Measurements from ENCODE around the gene TBC1D5. TPM values are rescaled to one million over a fixed set of nuclear protein-coding genes. Genes with fewer than 3 reads are reported as not detected.

Gene TBC1D5
- total RNA-seq, 1 experiment from 2014 or later, result 181 TPM

DNA sequence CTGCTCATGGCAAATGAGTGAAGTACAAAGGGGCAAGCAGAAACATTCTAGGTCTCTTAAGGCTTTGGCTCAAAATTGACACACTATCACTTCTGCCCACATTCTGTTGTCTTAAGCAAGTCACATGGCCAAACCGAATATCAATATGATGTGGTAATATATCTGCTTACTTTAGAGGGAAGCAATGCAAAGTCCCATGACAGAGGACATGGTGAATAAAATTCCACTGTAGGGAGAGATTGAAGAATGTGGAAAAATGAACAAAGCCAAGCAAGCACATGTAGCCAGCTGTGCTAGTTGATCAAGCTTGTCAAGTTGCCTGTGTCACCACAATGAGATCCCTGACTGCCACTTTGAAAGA is 11.2 kb upstream of the TBC1D5 start:
- H2AFZ ChIP-seq (ENCODE audit: low read length), result no peak overlapping the region

DNA sequence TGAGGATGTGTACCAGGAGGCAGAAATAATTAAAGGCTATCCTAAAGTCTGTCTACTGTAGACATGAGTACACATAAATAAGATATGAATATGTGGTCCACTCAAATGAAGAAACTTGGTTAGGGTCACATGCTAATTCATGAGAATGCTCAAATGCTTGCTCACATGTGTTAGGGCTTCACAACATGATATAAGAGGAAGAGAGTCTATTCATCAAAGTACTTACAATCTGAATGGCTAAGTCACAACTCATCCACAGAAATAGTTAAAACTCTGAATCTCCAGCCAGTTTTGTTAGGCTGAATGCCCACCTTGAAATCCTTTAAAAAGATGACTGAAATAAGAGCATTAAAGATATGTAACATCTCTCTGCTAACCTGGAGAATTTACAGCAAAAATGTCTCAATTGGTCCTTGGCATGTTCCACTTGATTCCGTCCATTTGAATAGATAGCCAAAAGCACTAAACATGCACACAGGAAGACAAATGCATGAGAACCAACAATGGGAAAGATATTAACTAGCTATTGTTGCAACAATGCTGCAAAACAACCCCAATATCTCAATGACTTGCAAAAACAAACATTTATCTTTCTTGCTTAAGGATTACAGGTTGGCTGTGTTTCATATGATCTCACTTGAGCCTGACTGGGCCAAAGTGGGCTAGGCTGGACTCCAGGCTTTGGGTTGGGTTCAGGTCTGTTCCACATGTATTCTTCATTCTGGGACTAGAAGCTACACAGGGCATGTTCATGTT is 10.6 kb upstream of the TBC1D5 start:
- Histone ChIP-seq H4K20me1 (ENCODE audit: insufficient read depth, low read depth, low read length) (no peaks in the 10 kb centered on the region), H3K4me3 (ENCODE audit: low read length) (no peak overlapping the region), H3K9me2 (replicated peaks; ENCODE audit: insufficient read depth, low read length) (no peaks in the 10 kb centered on the region), H3K36me3 (ENCODE audit: insufficient read depth, low read length) (no peaks in the 10 kb centered on the region), H3K79me2 (ENCODE audit: low read length) (no peaks in the 10 kb centered on the region), H3K27ac (ENCODE audit: low read length) (no peak overlapping the region), H2AFZ (ENCODE audit: low read length) (no peak overlapping the region), H3K9me3 (ENCODE audit: low read length) (no peaks in the 10 kb centered on the region), H3K4me1 (ENCODE audit: low read length) (peaks cover 13% of the 10 kb centered on the region), H3K9ac (ENCODE audit: low read length) (no peak overlapping the region), H3K27me3 (ENCODE audit: low read length) (no peaks in the 10 kb centered on the region), H3K4me2 (ENCODE audit: low read depth, low read length, poor library complexity, severe bottlenecking) (no peak overlapping the region)
- DNase-seq, result no peak

More for the DNA sequence above, 11.2 kb upstream of the TBC1D5 start:
- no peak overlapping the region for H3K27ac ChIP-seq (ENCODE audit: low read length)
- H3K4me3 ChIP-seq (ENCODE audit: low read length), result no peak overlapping the region
- no peaks in the 10 kb centered on the region for H3K79me2 ChIP-seq (ENCODE audit: low read length)
- H3K9me2 ChIP-seq (replicated peaks; ENCODE audit: insufficient read depth, low read length), result no peaks in the 10 kb centered on the region
- no peaks in the 10 kb centered on the region for H3K9me3 ChIP-seq (ENCODE audit: low read length)
- no peak overlapping the region for H3K4me2 ChIP-seq (ENCODE audit: low read depth, low read length, poor library complexity, severe bottlenecking)
- no peak overlapping the region for H3K9ac ChIP-seq (ENCODE audit: low read length)
- H3K27me3 ChIP-seq (ENCODE audit: low read length), result no peaks in the 10 kb centered on the region
- H4K20me1 ChIP-seq (ENCODE audit: insufficient read depth, low read depth, low read length), result no peaks in the 10 kb centered on the region
- DNase-seq, result no peak
- H3K4me1 ChIP-seq (ENCODE audit: low read length), result peaks cover 12% of the 10 kb centered on the region
- H3K36me3 ChIP-seq (ENCODE audit: insufficient read depth, low read length), result no peaks in the 10 kb centered on the region

DNA sequence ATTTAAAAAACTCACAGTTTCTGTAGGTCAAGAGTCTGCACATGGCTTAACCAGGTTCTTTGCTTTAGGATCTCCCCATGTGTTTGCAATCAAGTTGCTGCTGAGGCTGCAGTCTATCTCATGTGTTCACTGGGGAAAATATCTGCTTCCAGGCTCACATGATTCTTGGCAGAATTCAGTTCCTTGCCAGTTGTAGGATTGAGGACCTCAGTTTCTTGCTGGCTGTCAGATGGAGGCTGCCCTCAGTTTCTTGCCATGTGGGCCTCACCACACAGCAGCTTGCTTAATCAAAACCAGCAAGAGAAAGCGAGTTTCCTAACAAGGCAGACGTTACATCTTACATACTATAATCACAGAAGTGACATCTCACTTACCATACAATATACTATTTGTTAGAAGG is 10.0 kb upstream of the TBC1D5 start:
- no peaks in the 10 kb centered on the region for H4K20me1 ChIP-seq (ENCODE audit: insufficient read depth, low read depth, low read length)

DNA sequence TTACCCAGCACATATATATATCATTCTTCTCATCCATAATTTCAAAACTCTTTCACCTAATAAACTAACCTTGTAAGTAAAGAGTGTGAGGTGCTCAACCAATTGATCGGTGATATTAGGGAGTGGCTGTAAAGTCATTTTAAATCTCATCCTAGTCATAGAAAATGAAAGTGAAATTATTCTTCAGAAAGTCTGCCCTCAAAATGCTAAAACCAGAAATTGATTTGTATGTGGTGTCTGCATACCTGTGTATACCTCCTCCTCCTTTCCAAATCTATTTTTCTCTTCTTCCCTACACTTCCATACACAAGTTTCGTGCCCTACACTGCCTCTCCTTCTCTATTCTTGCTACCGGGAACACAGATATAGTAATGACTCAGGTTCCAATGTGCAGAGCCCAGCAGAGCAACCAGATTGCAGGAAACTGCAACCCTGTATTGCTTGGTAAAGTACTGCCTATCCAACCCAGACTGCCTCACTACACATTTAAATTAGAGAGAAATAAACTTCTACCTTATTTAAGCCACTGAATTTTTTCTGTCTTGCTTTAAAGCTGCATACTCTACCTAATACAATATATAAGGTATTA is 7.4 kb upstream of the TBC1D5 start:
- Histone ChIP-seq H4K20me1 (ENCODE audit: insufficient read depth, low read depth, low read length) (no peaks in the 10 kb centered on the region), H3K9me3 (ENCODE audit: low read length) (no peaks in the 10 kb centered on the region), H3K4me3 (ENCODE audit: low read length) (peak overlapping the region; percentile 39; the same call in 1 of the 2 replicates), H3K9me2 (replicated peaks; ENCODE audit: insufficient read depth, low read length) (no peaks in the 10 kb centered on the region), H3K36me3 (ENCODE audit: insufficient read depth, low read length) (no peaks in the 10 kb centered on the region), H3K9ac (ENCODE audit: low read length) (peak overlapping the region; percentile 30), H3K79me2 (ENCODE audit: low read length) (no peaks in the 10 kb centered on the region), H3K4me2 (ENCODE audit: low read depth, low read length, poor library complexity, severe bottlenecking) (peak overlapping the region; percentile 58), H3K4me1 (ENCODE audit: low read length) (peaks cover 26% of the 10 kb centered on the region), H3K27ac (ENCODE audit: low read length) (no peak overlapping the region), H3K27me3 (ENCODE audit: low read length) (no peaks in the 10 kb centered on the region), H2AFZ (ENCODE audit: low read length) (peak overlapping the region; percentile 85)
- DNase-seq, result no peak

More for the DNA sequence above, 10.0 kb upstream of the TBC1D5 start:
- H3K9me3 ChIP-seq (ENCODE audit: low read length), result no peaks in the 10 kb centered on the region
- no peaks in the 10 kb centered on the region for H3K9me2 ChIP-seq (replicated peaks; ENCODE audit: insufficient read depth, low read length)
- H3K4me3 ChIP-seq (ENCODE audit: low read length), result no peak overlapping the region
- peaks cover 19% of the 10 kb centered on the region for H3K4me1 ChIP-seq (ENCODE audit: low read length)
- no peak overlapping the region for H3K27ac ChIP-seq (ENCODE audit: low read length)
- no peaks in the 10 kb centered on the region for H3K36me3 ChIP-seq (ENCODE audit: insufficient read depth, low read length)
- no peak overlapping the region for H3K4me2 ChIP-seq (ENCODE audit: low read depth, low read length, poor library complexity, severe bottlenecking)
- H3K9ac ChIP-seq (ENCODE audit: low read length), result no peak overlapping the region
- no peak overlapping the region for H2AFZ ChIP-seq (ENCODE audit: low read length)
- H3K27me3 ChIP-seq (ENCODE audit: low read length), result no peaks in the 10 kb centered on the region
- DNase-seq, result no peak
- H3K79me2 ChIP-seq (ENCODE audit: low read length), result no peaks in the 10 kb centered on the region

DNA sequence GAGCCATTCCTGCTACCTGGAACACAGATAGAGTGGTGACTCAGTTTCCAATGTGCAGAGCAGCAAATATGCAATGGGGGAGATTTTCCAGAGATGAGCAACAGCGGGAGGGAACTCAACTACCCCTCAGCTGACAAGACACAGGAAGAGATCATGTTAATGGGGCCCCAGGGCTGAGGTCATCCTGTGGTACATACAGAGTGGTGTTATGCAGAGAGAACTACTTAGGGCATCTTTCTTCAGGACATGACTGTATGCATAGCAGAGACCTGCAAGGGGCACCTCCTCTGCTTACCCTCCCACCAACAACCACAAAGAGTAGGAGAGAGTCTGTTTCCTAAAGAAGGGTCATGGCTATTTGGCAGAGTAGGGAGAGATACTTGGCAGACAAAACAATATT is 6.8 kb upstream of the TBC1D5 start:
- H3K4me3 ChIP-seq (ENCODE audit: low read length), result peak overlapping the region; percentile 39; the same call in 1 of the 2 replicates
- peak; percentile 62 for DNase-seq
- peak overlapping the region; percentile 58 for H3K4me2 ChIP-seq (ENCODE audit: low read depth, low read length, poor library complexity, severe bottlenecking)

DNA sequence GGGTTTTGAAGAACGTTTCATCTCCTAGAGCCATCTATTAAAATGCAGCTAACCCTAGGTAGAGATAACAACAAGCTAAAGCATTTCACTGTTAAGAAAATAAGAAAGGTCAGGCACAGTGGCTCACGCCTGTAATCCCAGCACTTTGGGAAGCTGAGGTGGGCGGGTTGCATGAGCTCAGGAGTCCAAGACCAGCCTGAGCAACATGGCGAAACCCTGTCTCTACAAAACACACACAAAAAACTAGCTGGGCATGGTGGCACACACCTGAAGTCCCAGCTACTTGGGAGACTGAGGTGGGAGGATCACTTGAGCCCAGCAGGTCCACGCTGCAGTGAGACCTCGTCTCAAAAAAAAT is 5.4 kb upstream of the TBC1D5 start:
- H3K27me3 ChIP-seq (ENCODE audit: low read length), result no peaks in the 10 kb centered on the region
- peak overlapping the region; percentile 97 for H2AFZ ChIP-seq (ENCODE audit: low read length)
- H3K4me2 ChIP-seq (ENCODE audit: low read depth, low read length, poor library complexity, severe bottlenecking), result peak overlapping the region; percentile 56
- peaks cover 37% of the 10 kb centered on the region for H3K4me1 ChIP-seq (ENCODE audit: low read length)
- H4K20me1 ChIP-seq (ENCODE audit: insufficient read depth, low read depth, low read length), result no peaks in the 10 kb centered on the region
- no peaks in the 10 kb centered on the region for H3K36me3 ChIP-seq (ENCODE audit: insufficient read depth, low read length)
- H3K9me3 ChIP-seq (ENCODE audit: low read length), result no peaks in the 10 kb centered on the region
- H3K79me2 ChIP-seq (ENCODE audit: low read length), result peaks cover 6% of the 10 kb centered on the region; the same call in 1 of the 2 replicates
- H3K9ac ChIP-seq (ENCODE audit: low read length), result peak overlapping the region; percentile 52
- H3K9me2 ChIP-seq (replicated peaks; ENCODE audit: insufficient read depth, low read length), result no peaks in the 10 kb centered on the region
- no peak for DNase-seq
- H3K27ac ChIP-seq (ENCODE audit: low read length), result peak overlapping the region; percentile 64
- H3K4me3 ChIP-seq (ENCODE audit: low read length), result peak overlapping the region; percentile 26; the same call in 1 of the 2 replicates

More for the DNA sequence above, 6.8 kb upstream of the TBC1D5 start:
- Histone ChIP-seq H3K4me1 (ENCODE audit: low read length) (peaks cover 26% of the 10 kb centered on the region), H3K9me3 (ENCODE audit: low read length) (no peaks in the 10 kb centered on the region), H4K20me1 (ENCODE audit: insufficient read depth, low read depth, low read length) (no peaks in the 10 kb centered on the region), H2AFZ (ENCODE audit: low read length) (peak overlapping the region; percentile 85), H3K9me2 (replicated peaks; ENCODE audit: insufficient read depth, low read length) (no peaks in the 10 kb centered on the region), H3K27me3 (ENCODE audit: low read length) (no peaks in the 10 kb centered on the region), H3K79me2 (ENCODE audit: low read length) (no peaks in the 10 kb centered on the region), H3K9ac (ENCODE audit: low read length) (peak overlapping the region; percentile 30), H3K36me3 (ENCODE audit: insufficient read depth, low read length) (no peaks in the 10 kb centered on the region), H3K27ac (ENCODE audit: low read length) (no peak overlapping the region)

DNA sequence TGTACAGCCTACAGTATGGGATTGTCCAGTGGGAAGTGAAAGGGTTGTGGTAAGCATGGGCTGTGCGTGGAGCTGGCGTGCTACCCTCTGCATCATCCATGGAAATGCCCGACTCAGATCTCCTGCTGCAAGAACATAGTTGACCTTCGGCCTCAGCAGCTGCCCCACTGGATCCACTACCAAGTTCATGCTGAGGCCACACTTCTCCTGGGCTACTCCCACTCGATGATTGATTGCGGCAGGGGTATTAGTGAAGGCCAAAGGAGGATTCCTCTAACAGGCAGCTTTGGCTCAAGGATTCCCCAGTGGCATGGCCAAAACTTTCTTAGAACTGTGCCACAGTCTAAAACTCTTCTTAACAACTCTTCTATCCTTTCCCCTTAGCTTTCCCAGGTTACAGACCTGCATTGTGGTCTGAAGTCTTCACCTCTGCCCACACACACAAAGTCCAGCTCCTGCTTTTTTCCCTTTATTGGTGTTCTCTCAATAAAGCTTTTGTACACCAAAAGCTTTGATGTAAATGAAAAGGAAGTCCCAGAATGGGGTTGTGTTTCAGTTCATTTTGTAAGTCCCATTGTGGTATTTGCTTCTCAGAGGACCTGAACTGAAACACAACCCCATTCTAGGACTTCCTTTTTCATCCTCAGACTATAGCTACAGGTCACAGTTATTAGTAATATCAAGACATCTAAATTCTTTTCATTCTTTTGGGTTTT is 4.9 kb upstream of the TBC1D5 start:
- Histone ChIP-seq H3K9ac (ENCODE audit: low read length) (peak overlapping the region; percentile 52), H3K27me3 (ENCODE audit: low read length) (no peaks in the 10 kb centered on the region), H4K20me1 (ENCODE audit: insufficient read depth, low read depth, low read length) (no peaks in the 10 kb centered on the region), H3K4me2 (ENCODE audit: low read depth, low read length, poor library complexity, severe bottlenecking) (peak overlapping the region; percentile 56), H3K36me3 (ENCODE audit: insufficient read depth, low read length) (no peaks in the 10 kb centered on the region), H3K4me3 (ENCODE audit: low read length) (peak overlapping the region; percentile 26; the same call in 1 of the 2 replicates), H3K9me3 (ENCODE audit: low read length) (no peaks in the 10 kb centered on the region), H2AFZ (ENCODE audit: low read length) (peak overlapping the region; percentile 97), H3K9me2 (replicated peaks; ENCODE audit: insufficient read depth, low read length) (no peaks in the 10 kb centered on the region), H3K79me2 (ENCODE audit: low read length) (peaks cover 6% of the 10 kb centered on the region; the same call in 1 of the 2 replicates), H3K27ac (ENCODE audit: low read length) (peak overlapping the region; percentile 64), H3K4me1 (ENCODE audit: low read length) (peaks cover 37% of the 10 kb centered on the region)
- DNase-seq, result peak; percentile 65

DNA sequence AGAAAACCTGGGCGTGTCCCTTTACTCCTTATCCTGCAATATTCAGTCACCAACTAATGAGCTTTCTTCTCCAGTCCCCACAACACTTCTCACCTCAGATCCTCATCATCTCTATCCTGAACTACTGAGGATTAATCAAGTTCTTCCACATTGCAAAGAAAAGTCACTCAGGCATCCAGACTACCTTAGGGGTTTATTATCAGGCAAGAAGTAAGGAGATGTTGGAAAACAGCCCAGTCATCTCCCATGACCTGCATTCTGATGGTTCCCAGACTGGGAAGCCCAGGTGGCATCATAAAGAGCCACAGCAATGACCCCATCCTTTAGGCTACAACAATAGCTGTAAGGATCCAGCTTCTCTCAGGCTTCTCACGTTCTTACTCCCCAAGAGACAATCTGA is 3.5 kb upstream of the TBC1D5 start:
- Histone ChIP-seq H3K9ac (ENCODE audit: low read length) (no peak overlapping the region), H3K27ac (ENCODE audit: low read length) (no peak overlapping the region), H3K4me2 (ENCODE audit: low read depth, low read length, poor library complexity, severe bottlenecking) (no peak overlapping the region), H4K20me1 (ENCODE audit: insufficient read depth, low read depth, low read length) (no peaks in the 10 kb centered on the region), H3K4me3 (ENCODE audit: low read length) (no peak overlapping the region), H3K27me3 (ENCODE audit: low read length) (no peaks in the 10 kb centered on the region), H2AFZ (ENCODE audit: low read length) (no peak overlapping the region), H3K9me3 (ENCODE audit: low read length) (no peaks in the 10 kb centered on the region), H3K9me2 (replicated peaks; ENCODE audit: insufficient read depth, low read length) (no peaks in the 10 kb centered on the region), H3K79me2 (ENCODE audit: low read length) (peaks cover 17% of the 10 kb centered on the region), H3K4me1 (ENCODE audit: low read length) (peaks cover 39% of the 10 kb centered on the region), H3K36me3 (ENCODE audit: insufficient read depth, low read length) (no peaks in the 10 kb centered on the region)
- DNase-seq, result no peak
